ENCODE results near the gene GPX4.

GPX4 gene

GRCh38 chr19:1138121-1138520 is 34.3 kb downstream of the GPX4 start:
- Histone ChIP-seq H3K9ac (no peak overlapping the region), H3K27ac (no peak overlapping the region), H3K4me2 (no peak overlapping the region), H3K36me3 (peaks cover 52% of the 10 kb centered on the region), H4K20me1 (peaks cover 48% of the 10 kb centered on the region), H3K9me3 (peaks cover 11% of the 10 kb centered on the region), H3K4me3 (no peak overlapping the region), H3K27me3 (no peaks in the 10 kb centered on the region), H3K4me1 (peaks cover 35% of the 10 kb centered on the region)
- TF ChIP-seq Cebpa-rat (IDR thresholded peaks at IDR 0.05) = no peak

GRCh38 chr19:1139126-1139525 is 35.3 kb downstream of the GPX4 start:
- H4K20me1 ChIP-seq = peaks cover 38% of the 10 kb centered on the region

GRCh38 chr19:1140272-1141027 is 36.7 kb downstream of the GPX4 start:
- Histone ChIP-seq H3K27me3 (no peaks in the 10 kb centered on the region), H4K20me1 (peaks cover 30% of the 10 kb centered on the region), H3K4me2 (no peak overlapping the region), H3K9ac (no peak overlapping the region), H3K36me3 (peaks cover 66% of the 10 kb centered on the region), H3K27ac (no peak overlapping the region), H3K4me3 (no peak overlapping the region), H3K4me1 (peaks cover 16% of the 10 kb centered on the region), H3K9me3 (peaks cover 14% of the 10 kb centered on the region)
- no peak for TF ChIP-seq Cebpa-rat (IDR thresholded peaks at IDR 0.05)

More at GRCh38 chr19:1139126-1139525, 35.3 kb downstream of the GPX4 start:
- Histone ChIP-seq H3K4me1 (peaks cover 25% of the 10 kb centered on the region), H3K36me3 (peaks cover 58% of the 10 kb centered on the region), H3K27me3 (no peaks in the 10 kb centered on the region), H3K4me2 (no peak overlapping the region), H3K4me3 (no peak overlapping the region), H3K27ac (no peak overlapping the region), H3K9me3 (peaks cover 14% of the 10 kb centered on the region), H3K9ac (no peak overlapping the region)
- TF ChIP-seq Cebpa-rat (IDR thresholded peaks at IDR 0.05) = no peak

- no peak overlapping the region for H3K9ac ChIP-seq
- no peak overlapping the region for H3K4me2 ChIP-seq
- no peak for TF ChIP-seq Cebpa-rat (IDR thresholded peaks at IDR 0.05)
- peaks cover 14% of the 10 kb centered on the region for H3K9me3 ChIP-seq
- no peak overlapping the region for H3K27ac ChIP-seq
- no peak overlapping the region for H3K4me3 ChIP-seq
- peaks cover 78% of the 10 kb centered on the region for H3K36me3 ChIP-seq
- H3K27me3 ChIP-seq = no peaks in the 10 kb centered on the region
- peaks cover 1% of the 10 kb centered on the region for H3K4me1 ChIP-seq
- peaks cover 25% of the 10 kb centered on the region for H4K20me1 ChIP-seq
Measured at GRCh38 chr19:1141944-1142343, 38.1 kb downstream of the GPX4 start.

GRCh38 chr19:1143828-1144399 is 40.1 kb downstream of the GPX4 start:
- Histone ChIP-seq H3K27ac (no peak overlapping the region), H3K4me1 (no peaks in the 10 kb centered on the region), H4K20me1 (peaks cover 29% of the 10 kb centered on the region), H3K4me2 (no peak overlapping the region), H3K36me3 (peaks cover 86% of the 10 kb centered on the region), H3K27me3 (no peaks in the 10 kb centered on the region), H3K4me3 (no peak overlapping the region), H3K9me3 (peaks cover 14% of the 10 kb centered on the region), H3K9ac (no peak overlapping the region)
- TF ChIP-seq Cebpa-rat (IDR thresholded peaks at IDR 0.05) = no peak

- H3K36me3 ChIP-seq = peaks cover 85% of the 10 kb centered on the region
- no peaks in the 10 kb centered on the region for H3K27me3 ChIP-seq
- no peaks in the 10 kb centered on the region for H3K4me1 ChIP-seq
- peaks cover 14% of the 10 kb centered on the region for H3K9me3 ChIP-seq
- no peak for TF ChIP-seq Cebpa-rat (IDR thresholded peaks at IDR 0.05)
- H3K4me2 ChIP-seq = no peak overlapping the region
- H3K27ac ChIP-seq = no peak overlapping the region
- H3K9ac ChIP-seq = no peak overlapping the region
- H4K20me1 ChIP-seq = peaks cover 28% of the 10 kb centered on the region
- H3K4me3 ChIP-seq = no peak overlapping the region
Measured at GRCh38 chr19:1144741-1145140, 40.9 kb downstream of the GPX4 start.

GRCh38 chr19:1145635-1146411 is 42.0 kb downstream of the GPX4 start:
- no peaks in the 10 kb centered on the region for H3K27me3 ChIP-seq
- H3K4me2 ChIP-seq = no peak overlapping the region
- peaks cover 39% of the 10 kb centered on the region for H4K20me1 ChIP-seq
- no peak for TF ChIP-seq Cebpa-rat (IDR thresholded peaks at IDR 0.05)
- peaks cover 86% of the 10 kb centered on the region for H3K36me3 ChIP-seq
- H3K4me1 ChIP-seq = no peaks in the 10 kb centered on the region
- no peak overlapping the region for H3K4me3 ChIP-seq
- H3K9me3 ChIP-seq = peaks cover 14% of the 10 kb centered on the region; the same call in 1 of the 2 replicates
- H3K9ac ChIP-seq = no peak overlapping the region
- H3K27ac ChIP-seq = no peak overlapping the region

- H3K4me1 ChIP-seq = no peaks in the 10 kb centered on the region
- no peak overlapping the region for H3K4me3 ChIP-seq
- TF ChIP-seq Cebpa-rat (IDR thresholded peaks at IDR 0.05) = no peak
- no peak overlapping the region for H3K27ac ChIP-seq
- peaks cover 14% of the 10 kb centered on the region; the same call in 1 of the 2 replicates for H3K9me3 ChIP-seq
- no peak overlapping the region for H3K4me2 ChIP-seq
- H3K9ac ChIP-seq = no peak overlapping the region
- no peaks in the 10 kb centered on the region for H3K27me3 ChIP-seq
- H3K36me3 ChIP-seq = peaks cover 86% of the 10 kb centered on the region
- peaks cover 44% of the 10 kb centered on the region for H4K20me1 ChIP-seq
Measured at GRCh38 chr19:1146412-1146699, 42.6 kb downstream of the GPX4 start.

GRCh38 chr19:1146858-1147780 is 43.3 kb downstream of the GPX4 start:
- Histone ChIP-seq H3K9me3 (peaks cover 12% of the 10 kb centered on the region; the same call in 1 of the 2 replicates), H3K4me2 (no peak overlapping the region), H3K36me3 (peaks cover 86% of the 10 kb centered on the region), H3K27me3 (no peaks in the 10 kb centered on the region), H3K4me3 (no peak overlapping the region), H4K20me1 (peaks cover 50% of the 10 kb centered on the region), H3K9ac (no peak overlapping the region), H3K4me1 (no peaks in the 10 kb centered on the region), H3K27ac (no peak overlapping the region)
- no peak for TF ChIP-seq Cebpa-rat (IDR thresholded peaks at IDR 0.05)
